Calu3 (cell line): ENCODE results near the gene RNF10. TPM values are rescaled to one million over a fixed set of nuclear protein-coding genes. Genes with fewer than 3 reads are reported as not detected.
"Not testable (repeated sequence)": the region's sequence is repeated elsewhere in the genome, so short reads cannot be mapped to it uniquely, and the experiment has no call there.

ENCODE experiments used
- Bru-seq: library from RNA; stranded (reverse); fragments of 400-500 nt; gene quantifications from one replicate; lab custom pipeline; 2021; lab: Mats Ljungman, UMichigan
- BruChase-seq, 2 experiments: library from RNA; stranded (reverse); fragments of 400-500 nt; gene quantifications; one replicate each; lab custom pipeline; 2021; lab: Mats Ljungman, UMichigan
- BruUV-seq: library from RNA; stranded (reverse); fragments of 400-500 nt; replicated peaks from 2 replicates; lab custom pipeline; 2021; lab: Mats Ljungman, UMichigan
- CTCF ChIA-PET: fragments of 300-600 bp; sonication (Branson Sonifier 250); formaldehyde crosslinking; loops from one replicate; lab custom pipeline; 2022; ENCODE audit warnings: antibody characterized with exemption; lab: Charles Lee
- DNase-seq: peaks from one replicate; pipeline ENCODE4 v3.0.0; 2022
- H3K27ac Mint-ChIP-seq: one replicate; pipeline ENCODE4 v1.8.0; 2022; ENCODE audit warnings: mixed read lengths; ENCODE audit not compliant: unreplicated experiment
- H3K27me3 Mint-ChIP-seq: one replicate; pipeline ENCODE4 v1.8.0; 2022; ENCODE audit warnings: mixed read lengths; ENCODE audit not compliant: unreplicated experiment
- H3K36me3 Mint-ChIP-seq: one replicate; pipeline ENCODE4 v1.8.0; 2022; ENCODE audit warnings: mild to moderate bottlenecking, moderate library complexity, mixed read lengths; ENCODE audit not compliant: insufficient read depth, unreplicated experiment
- H3K4me1 Mint-ChIP-seq: one replicate; pipeline ENCODE4 v1.8.0; 2022; ENCODE audit warnings: mild to moderate bottlenecking, low read depth, mixed read lengths; ENCODE audit not compliant: unreplicated experiment
- H3K4me3 Mint-ChIP-seq: one replicate; pipeline ENCODE4 v1.8.0; 2022; ENCODE audit warnings: mild to moderate bottlenecking, low read depth, moderate library complexity, mixed read lengths; ENCODE audit not compliant: unreplicated experiment
- H3K9me3 Mint-ChIP-seq: one replicate; pipeline ENCODE4 v1.8.0; 2022; ENCODE audit warnings: low read depth, mixed read lengths; ENCODE audit not compliant: unreplicated experiment
- CTCF ChIP-seq: fragments of 200-600 bp; IDR thresholded peaks from one replicate; pipeline ENCODE4 v1.8.0; 2022; ENCODE audit warnings: antibody characterized with exemption; ENCODE audit not compliant: unreplicated experiment
- intact Hi-C: fragments of 100-400 bp; cut with micrococcal nuclease; formaldehyde crosslinking; loops from one replicate; pipeline ENCODE4 v1.10.0; 2022; ENCODE audit not compliant: unreplicated experiment
- long read RNA-seq: library from polyadenylated mRNA; stranded (forward); transcript quantifications from one replicate; pipeline ENCODE4 v2.0.0, GENCODE V29; 2022
- total RNA-seq: library from RNA; stranded (reverse); gene quantifications from 2 replicates; pipeline ENCODE4 v1.2.3, GENCODE V29; 2022

RNF10 gene
- total RNA-seq (172 and 206 TPM in 2 replicates), Bru-seq, nascent RNA (percentile 90 among the genes with signal in this experiment), BruChase-seq, experiment 1, labeled RNA remaining after a 6-hour chase (percentile 92 among the genes with signal in this experiment), BruChase-seq, experiment 2, labeled RNA remaining after a 2-hour chase (percentile 88 among the genes with signal in this experiment)
- long read RNA-seq, transcript RNF10-201 (17 exons, 3,825 nt) = major isoform, 104 of 182 reads
- long read RNA-seq, transcript RNF10-203 (17 exons, 2,671 nt) = minor isoform, 19 of 182 reads
- long read RNA-seq, partial matches to known transcripts = 13 of 182 reads
- long read RNA-seq, other reads (novel, unspliced or antisense) = 45 of 182 reads

GRCh38 chr12:120534203-120534702 lies at the start of gene RNF10:
Gene RNF10 (plus strand): TSS chr12:120534356. CDS start chr12:120534812, 456 bp downstream.
- Mint-ChIP-seq H3K27ac (peak within 1 kb of the TSS; percentile 96), H3K4me1 (peaks cover 18% of the 10 kb centered on the region), H3K27me3 (no peaks in the 10 kb centered on the region), H3K9me3 (no peaks in the 10 kb centered on the region), H3K4me3 (peak within 1 kb of the TSS; percentile 98), H3K36me3 (peaks cover 46% of the 10 kb centered on the region)
- intact Hi-C loops = no loop called here
- peak; percentile 80 for DNase-seq
- BruUV-seq = no TSS peak
- TF ChIP-seq CTCF = no peak
- CTCF ChIA-PET = no interaction called here

GRCh38 chr12:120485961-120486881 lies 47.9 kb upstream of the RNF10 start:
- TF ChIP-seq CTCF = no peak
- no peak for DNase-seq
- intact Hi-C loops = no loop called here
- Mint-ChIP-seq H3K36me3 (peaks cover 3% of the 10 kb centered on the region), H3K9me3 (no peaks in the 10 kb centered on the region), H3K4me1 (no peaks in the 10 kb centered on the region), H3K27ac (no peak overlapping the region), H3K4me3 (no peak overlapping the region), H3K27me3 (no peaks in the 10 kb centered on the region)
- CTCF ChIA-PET = interaction anchor here (0.6 kb wide), 1 partner anchor 250 kb away, joined by 3 read pairs; no protein-coding TSS in a partner anchor
- no TSS peak for BruUV-seq

GRCh38 chr12:120487552-120487951 lies 46.6 kb upstream of the RNF10 start:
- intact Hi-C loops, H3K27ac Mint-ChIP-seq, H3K27me3 Mint-ChIP-seq, BruUV-seq, H3K4me1 Mint-ChIP-seq, H3K4me3 Mint-ChIP-seq, H3K9me3 Mint-ChIP-seq, H3K36me3 Mint-ChIP-seq, DNase-seq: not testable (repeated sequence)
- CTCF ChIA-PET = interaction anchor here (2.2 kb wide), 1 partner anchor 13 kb away, joined by 6 read pairs; no protein-coding TSS in a partner anchor

GRCh38 chr12:120488057-120488640 lies 46.0 kb upstream of the RNF10 start:
- intact Hi-C loops = no loop called here
- CTCF ChIA-PET = interaction anchor here (2.2 kb wide), 1 partner anchor 14 kb away, joined by 6 read pairs; no protein-coding TSS in a partner anchor
- no TSS peak for BruUV-seq
- no peaks in the 10 kb centered on the region for H3K27me3 Mint-ChIP-seq
- DNase-seq = no peak
- H3K9me3 Mint-ChIP-seq = no peaks in the 10 kb centered on the region
- no peaks in the 10 kb centered on the region for H3K4me1 Mint-ChIP-seq
- H3K4me3 Mint-ChIP-seq = no peak overlapping the region
- H3K27ac Mint-ChIP-seq = no peak overlapping the region
- no peak for TF ChIP-seq CTCF
- peaks cover 3% of the 10 kb centered on the region for H3K36me3 Mint-ChIP-seq
